Activated naive CD4-positive, alpha-beta T cell treated with anti-CD3 and anti-CD28 coated beads, Interleukin-2, amount 50 U/mL, for 24 hours (primary cell): Measurements from ENCODE around the gene CCR9.

Source experiments
- H3K27ac Mint-ChIP-seq: one replicate; pipeline ENCODE4 v1.8.0; 2021; ENCODE audit warnings: mild to moderate bottlenecking, mixed read lengths
- H3K27me3 Mint-ChIP-seq: one replicate; pipeline ENCODE4 v1.8.0; 2021; ENCODE audit warnings: mixed read lengths
- H3K36me3 Mint-ChIP-seq: one replicate; pipeline ENCODE4 v1.8.0; 2021; ENCODE audit warnings: mixed read lengths
- H3K4me1 Mint-ChIP-seq: one replicate; pipeline ENCODE4 v1.8.0; 2021; ENCODE audit warnings: mixed read lengths
- H3K4me3 Mint-ChIP-seq: one replicate; pipeline ENCODE4 v1.8.0; 2021; ENCODE audit warnings: mild to moderate bottlenecking, mixed read lengths
- H3K9me3 Mint-ChIP-seq: one replicate; pipeline ENCODE4 v1.8.0; 2021; ENCODE audit warnings: mixed read lengths

CCR9 gene

DNA sequence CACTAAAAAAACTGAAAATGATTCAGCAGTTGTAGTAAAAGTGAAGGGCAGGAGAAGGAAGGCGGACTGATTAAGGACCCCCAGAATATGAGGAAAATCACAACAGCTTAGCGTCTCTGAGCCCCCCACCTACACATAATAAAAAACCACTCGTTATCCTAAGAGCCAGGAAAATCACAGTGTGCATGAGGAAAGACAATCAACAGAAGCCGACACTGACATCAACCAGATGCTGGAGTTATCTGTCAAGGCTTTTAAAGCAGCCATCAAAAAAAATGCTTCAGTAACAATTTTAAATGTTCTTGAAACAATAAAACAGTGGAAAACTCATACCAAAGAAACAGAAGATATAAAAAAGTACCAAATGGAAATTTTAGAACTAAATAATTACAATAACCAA is 47.2 kb downstream of the CCR9 start:
- Mint-ChIP-seq H3K36me3 (peaks cover 40% of the 10 kb centered on the region), H3K9me3 (no peaks in the 10 kb centered on the region), H3K4me3 (no peak overlapping the region), H3K27ac (no peak overlapping the region), H3K27me3 (no peaks in the 10 kb centered on the region), H3K4me1 (peaks cover 3% of the 10 kb centered on the region)

DNA sequence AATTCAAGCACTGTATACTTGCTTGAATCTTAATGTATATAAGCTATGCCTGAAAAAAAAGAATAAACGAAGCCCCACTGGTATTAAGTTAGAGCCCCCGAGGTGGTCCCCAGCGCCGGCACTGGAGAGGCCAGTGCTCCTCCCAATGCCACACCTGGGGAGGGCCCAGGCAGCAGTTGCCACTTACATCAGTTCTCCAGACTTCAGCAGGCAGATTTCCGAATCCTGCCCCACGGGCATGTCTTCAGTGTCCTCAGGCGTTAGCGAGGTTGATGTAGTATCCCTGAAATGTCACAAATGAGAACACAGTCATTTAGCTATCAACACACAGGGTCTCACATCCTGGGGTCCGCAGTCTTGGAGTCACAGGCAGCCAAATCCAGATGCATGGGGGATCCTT is 49.9 kb downstream of the CCR9 start:
- Mint-ChIP-seq H3K9me3 (no peaks in the 10 kb centered on the region), H3K27me3 (no peaks in the 10 kb centered on the region), H3K36me3 (peaks cover 30% of the 10 kb centered on the region), H3K4me1 (peaks cover 9% of the 10 kb centered on the region), H3K27ac (no peak overlapping the region), H3K4me3 (no peak overlapping the region)

GRCh38 chr3:45937206-45938042 is 51.1 kb downstream of the CCR9 start:
- Mint-ChIP-seq H3K27ac (no peak overlapping the region), H3K4me3 (no peak overlapping the region), H3K36me3 (peaks cover 30% of the 10 kb centered on the region), H3K4me1 (peaks cover 13% of the 10 kb centered on the region), H3K27me3 (no peaks in the 10 kb centered on the region), H3K9me3 (no peaks in the 10 kb centered on the region)

- Mint-ChIP-seq H3K27me3 (no peaks in the 10 kb centered on the region), H3K27ac (peak overlapping the region; percentile 51), H3K36me3 (peaks cover 27% of the 10 kb centered on the region), H3K9me3 (no peaks in the 10 kb centered on the region), H3K4me1 (peaks cover 19% of the 10 kb centered on the region), H3K4me3 (no peak overlapping the region)
Observed at GRCh38 chr3:45938043-45938435, 51.7 kb downstream of the CCR9 start.

DNA sequence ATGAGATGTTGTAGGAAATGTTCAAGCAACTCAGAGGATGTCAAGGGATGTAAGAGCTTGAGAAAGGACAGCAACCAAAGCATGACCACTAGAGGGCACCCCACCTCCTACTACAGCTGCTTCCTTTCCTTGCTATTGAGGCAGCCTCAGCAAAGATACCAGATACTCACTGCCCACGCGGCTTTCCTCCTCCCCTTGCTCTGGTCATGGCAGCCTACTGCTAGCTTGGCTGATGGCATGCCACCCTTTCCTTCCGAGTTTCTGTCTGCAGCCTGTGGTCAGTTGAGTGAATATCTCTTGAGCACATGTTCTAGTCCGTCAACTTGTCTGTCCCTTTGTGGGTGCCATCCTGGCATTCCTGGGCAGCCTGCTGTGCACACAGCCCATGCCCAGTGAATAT is 52.5 kb downstream of the CCR9 start:
- Mint-ChIP-seq H3K27ac (no peak overlapping the region), H3K36me3 (peaks cover 19% of the 10 kb centered on the region)

GRCh38 chr3:45939341-45939771 is 53.0 kb downstream of the CCR9 start:
- Mint-ChIP-seq H3K4me3 (no peak overlapping the region), H3K9me3 (no peaks in the 10 kb centered on the region), H3K27me3 (no peaks in the 10 kb centered on the region), H3K4me1 (peaks cover 29% of the 10 kb centered on the region), H3K36me3 (peaks cover 15% of the 10 kb centered on the region), H3K27ac (no peak overlapping the region)

More for the DNA sequence above, 52.5 kb downstream of the CCR9 start:
- Mint-ChIP-seq H3K9me3 (no peaks in the 10 kb centered on the region), H3K27me3 (no peaks in the 10 kb centered on the region), H3K4me3 (no peak overlapping the region), H3K4me1 (peaks cover 27% of the 10 kb centered on the region)

GRCh38 chr3:45940004-45940780 is 53.8 kb downstream of the CCR9 start:
- Mint-ChIP-seq H3K27ac (no peak overlapping the region), H3K36me3 (peaks cover 9% of the 10 kb centered on the region), H3K4me1 (peaks cover 37% of the 10 kb centered on the region), H3K27me3 (no peaks in the 10 kb centered on the region), H3K9me3 (no peaks in the 10 kb centered on the region), H3K4me3 (no peak overlapping the region)

DNA sequence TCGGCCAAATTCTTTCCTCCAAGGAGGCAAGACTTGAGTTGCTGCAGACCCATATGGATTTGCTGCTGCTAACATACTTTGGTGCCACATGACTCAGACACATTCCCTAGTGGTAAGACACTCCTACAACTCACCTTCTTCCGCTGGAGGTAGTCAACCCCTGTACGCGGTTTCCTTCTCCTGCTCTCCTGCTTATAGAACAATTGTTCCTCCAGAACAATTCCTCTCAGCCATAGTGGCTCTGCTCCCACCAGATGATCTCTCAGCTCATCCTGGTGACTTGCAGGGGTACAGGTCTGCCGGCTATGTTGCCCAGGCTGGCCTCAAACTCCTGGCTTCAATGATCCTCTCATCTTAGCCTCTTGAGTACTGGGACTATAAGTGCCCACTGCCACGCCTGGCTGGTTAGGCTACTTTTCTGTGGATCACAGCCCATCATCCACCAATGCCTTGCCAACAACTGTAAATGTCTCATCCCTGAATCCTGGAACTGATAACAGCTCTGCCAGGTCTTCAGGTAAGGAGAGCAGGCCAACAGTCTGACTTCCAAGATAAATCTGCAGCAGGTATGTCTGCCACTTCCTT is 54.5 kb downstream of the CCR9 start:
- H3K4me3 Mint-ChIP-seq: no peak overlapping the region
- H3K9me3 Mint-ChIP-seq: no peaks in the 10 kb centered on the region
- no peaks in the 10 kb centered on the region for H3K27me3 Mint-ChIP-seq
- H3K36me3 Mint-ChIP-seq: peaks cover 6% of the 10 kb centered on the region
- H3K27ac Mint-ChIP-seq: no peak overlapping the region
- H3K4me1 Mint-ChIP-seq: peaks cover 39% of the 10 kb centered on the region

GRCh38 chr3:45942051-45942825 is 55.9 kb downstream of the CCR9 start:
- Mint-ChIP-seq H3K4me3 (no peak overlapping the region), H3K36me3 (peaks cover 13% of the 10 kb centered on the region), H3K27me3 (no peaks in the 10 kb centered on the region), H3K27ac (peak overlapping the region; percentile 12), H3K4me1 (peaks cover 39% of the 10 kb centered on the region), H3K9me3 (no peaks in the 10 kb centered on the region)

GRCh38 chr3:45943207-45943846 is 57.0 kb downstream of the CCR9 start, which contains the start of gene CXCR6:
Gene CXCR6 (plus strand): TSS chr3:45943464. CDS start chr3:45946482, 3,018 bp downstream.
- H3K36me3 Mint-ChIP-seq: peaks cover 15% of the 10 kb centered on the region
- no peaks in the 10 kb centered on the region for H3K9me3 Mint-ChIP-seq
- peak within 1 kb of the TSS; percentile 12 for H3K27ac Mint-ChIP-seq
- H3K4me3 Mint-ChIP-seq: peak within 1 kb of the TSS; percentile 58
- no peaks in the 10 kb centered on the region for H3K27me3 Mint-ChIP-seq
- H3K4me1 Mint-ChIP-seq: peaks cover 39% of the 10 kb centered on the region

DNA sequence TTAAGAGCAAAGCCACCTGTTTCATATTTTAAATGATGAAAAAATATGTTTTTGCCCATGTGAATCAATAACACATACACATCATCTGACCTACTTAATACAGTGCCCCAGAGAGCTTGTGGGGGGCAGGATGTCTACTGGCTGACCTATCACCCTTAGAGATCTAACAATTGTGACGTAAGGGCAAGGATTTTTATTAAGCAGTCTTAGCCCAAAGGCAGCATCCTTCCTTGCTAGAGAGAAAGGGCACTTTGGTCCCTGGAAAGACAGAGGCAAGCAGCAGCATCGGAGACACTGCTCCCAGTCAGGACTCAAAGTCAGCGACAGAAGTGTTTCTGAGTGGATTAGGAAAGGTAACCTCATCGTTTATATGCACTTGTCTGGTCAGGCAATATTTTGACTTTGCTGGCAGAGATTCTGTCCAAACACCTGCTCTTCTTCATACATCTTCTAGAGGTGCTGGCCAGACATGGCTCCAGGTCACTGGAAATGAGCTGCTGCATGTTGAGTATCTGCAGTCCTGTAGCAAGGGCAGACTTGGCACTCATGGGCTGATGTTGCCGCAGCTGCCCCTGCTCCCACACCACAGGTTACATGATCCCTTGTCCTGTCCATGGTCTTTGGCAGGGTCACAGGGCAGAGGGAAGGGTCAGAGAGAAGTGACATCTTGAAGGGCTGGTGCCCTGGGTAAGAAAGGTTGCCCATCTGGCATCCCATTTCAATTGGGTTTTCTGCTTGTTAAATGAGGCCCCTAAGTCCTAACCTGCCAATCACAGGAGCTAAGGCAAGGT is 58.7 kb downstream of the CCR9 start:
- peaks cover 30% of the 10 kb centered on the region for H3K4me1 Mint-ChIP-seq
- peaks cover 17% of the 10 kb centered on the region for H3K36me3 Mint-ChIP-seq
- no peak overlapping the region for H3K4me3 Mint-ChIP-seq
- no peak overlapping the region for H3K27ac Mint-ChIP-seq
- H3K27me3 Mint-ChIP-seq: no peaks in the 10 kb centered on the region
- H3K9me3 Mint-ChIP-seq: no peaks in the 10 kb centered on the region

GRCh38 chr3:45946307-45946706 is 60.0 kb downstream of the CCR9 start:
- Mint-ChIP-seq H3K27me3 (no peaks in the 10 kb centered on the region), H3K4me3 (no peak overlapping the region), H3K27ac (no peak overlapping the region), H3K4me1 (peaks cover 39% of the 10 kb centered on the region), H3K9me3 (no peaks in the 10 kb centered on the region), H3K36me3 (peaks cover 19% of the 10 kb centered on the region)

- H3K9me3 Mint-ChIP-seq: no peaks in the 10 kb centered on the region
- H3K27ac Mint-ChIP-seq: no peak overlapping the region
- peaks cover 21% of the 10 kb centered on the region for H3K36me3 Mint-ChIP-seq
- H3K4me3 Mint-ChIP-seq: no peak overlapping the region
- no peaks in the 10 kb centered on the region for H3K27me3 Mint-ChIP-seq
- peaks cover 44% of the 10 kb centered on the region for H3K4me1 Mint-ChIP-seq
Observed at GRCh38 chr3:45946875-45947274, 60.5 kb downstream of the CCR9 start.

GRCh38 chr3:45947361-45947760 is 61.0 kb downstream of the CCR9 start:
- H3K36me3 Mint-ChIP-seq: peaks cover 26% of the 10 kb centered on the region
- H3K4me1 Mint-ChIP-seq: peaks cover 45% of the 10 kb centered on the region
- no peak overlapping the region for H3K4me3 Mint-ChIP-seq
- no peaks in the 10 kb centered on the region for H3K9me3 Mint-ChIP-seq
- H3K27ac Mint-ChIP-seq: no peak overlapping the region
- H3K27me3 Mint-ChIP-seq: no peaks in the 10 kb centered on the region
